Measurements from ENCODE around the gene RIC8A. TPM values are rescaled to one million over a fixed set of nuclear protein-coding genes. Genes with fewer than 3 reads are reported as not detected.

Gene RIC8A
- total and polyA plus RNA-seq, 9 of the 15 experiments (the other 6 are each of a cell fraction or from before 2014, with no cell fraction given): 10.7 to 108 (median 72.1) TPM

- TF ChIP-seq CLOCK (CRISPR knock-in tag; IDR thresholded peaks at IDR 0.05; ENCODE audit: borderline replicate concordance) (no peak), RBM34 (IDR thresholded peaks at IDR 0.05; ENCODE audit: borderline replicate concordance, insufficient read depth, low read length) (no peak; the same call in 1 of the 2 replicates), UBTF (IDR thresholded peaks at IDR 0.05; ENCODE audit: borderline replicate concordance in 1 of 2, low read depth in 2 of 2, low read length in 2 of 2) (0 out of 4 replicates have a peak, but pooled peaks have one; percentile 40 to 65), ZNF551 (CRISPR knock-in tag; IDR thresholded peaks at IDR 0.05) (no peak), HMGN3 (IDR thresholded peaks at IDR 0.05; ENCODE audit: borderline replicate concordance, extremely low read depth, insufficient read length, low read depth, low read length) (peak; percentile 35), ZBTB7A (IDR thresholded peaks at IDR 0.05; ENCODE audit: borderline replicate concordance, control insufficient read depth, low read depth, low read length) (peak; percentile 26; the same call in 1 of the 2 replicates), KAT7 (CRISPR knock-in tag; IDR thresholded peaks at IDR 0.05; ENCODE audit: borderline replicate concordance) (peak; percentile 82; the same call in 1 of the 2 replicates), ARID3B (CRISPR knock-in tag; IDR thresholded peaks at IDR 0.05; ENCODE audit: borderline replicate concordance) (no peak), BRD4 (IDR thresholded peaks at IDR 0.05) (peak; percentile 78; the same call in 1 of the 2 replicates), TFAM (CRISPR knock-in tag; conservative IDR thresholded peaks at IDR 0.05) (no peak), HDAC1 (IDR thresholded peaks at IDR 0.05) (peak in 1 of 2 experiments; percentile 69; a peak in 2 of 4 replicates), TGIF2 (CRISPR knock-in tag; IDR thresholded peaks at IDR 0.05) (0 out of 2 replicates have a peak, but pooled peaks have one; percentile 64), BRF1 (IDR thresholded peaks at IDR 0.05; ENCODE audit: borderline replicate concordance, extremely low read depth, insufficient read length) (no peak), GABPB1 (CRISPR knock-in tag; IDR thresholded peaks at IDR 0.05) (peak; percentile 96), ELF4 (CRISPR knock-in tag; IDR thresholded peaks at IDR 0.05) (peak; percentile 3; the same call in 1 of the 2 replicates), THAP7 (CRISPR knock-in tag; IDR thresholded peaks at IDR 0.05) (no peak), PCBP2 (IDR thresholded peaks at IDR 0.05; ENCODE audit: low read depth, low read length, poor library complexity, severe bottlenecking) (no peak), POLR2B (IDR thresholded peaks at IDR 0.05; ENCODE audit: low read depth, partially characterized antibody) (peak; percentile 88)
Observed at GRCh38 chr11:207208-207862, at the start of gene RIC8A, which contains the start of gene BET1L (continued).
